Stomach smooth muscle (tissue), 2 donors: ENCODE results near the gene CSNK1A1.
A peak's percentile ranks its signal among the peaks of the same experiment; 100 is the strongest.
"Not testable (repeated sequence)": the region's sequence is repeated elsewhere in the genome, so short reads cannot be mapped to it uniquely, and the experiment has no call there.

Experiments used
- H3K27ac ChIP-seq: one replicate; pipeline ENCODE4 v1.7.0; 2013; ENCODE audit warnings: mild to moderate bottlenecking, low read length, inconsistent platforms
- H3K27me3 ChIP-seq, 2 donors: one replicate each; pipeline ENCODE4 v1.7.0; 2013; ENCODE audit warnings: low read length in 2 of 2; ENCODE audit not compliant: insufficient read depth in 2 of 2, control insufficient read depth in 1 of 2
- H3K36me3 ChIP-seq, 2 donors: one replicate each; pipeline ENCODE4 v1.7.0; 2013; ENCODE audit warnings: low read length in 2 of 2; ENCODE audit not compliant: control insufficient read depth in 2 of 2, insufficient read depth in 2 of 2
- H3K4me1 ChIP-seq: one replicate; pipeline ENCODE4 v1.7.0; 2013; ENCODE audit warnings: low read length; ENCODE audit not compliant: control insufficient read depth, insufficient read depth
- H3K4me3 ChIP-seq, 2 donors: one replicate each; pipeline ENCODE4 v1.7.0; 2013; ENCODE audit warnings: low read length in 2 of 2
- H3K9ac ChIP-seq, 2 donors: one replicate each; pipeline ENCODE4 v1.7.0; 2013; ENCODE audit warnings: low read length in 2 of 2, mild to moderate bottlenecking in 1 of 2
- H3K9me3 ChIP-seq, 2 donors: one replicate each; pipeline ENCODE4 v1.7.0; 2013; ENCODE audit warnings: low read length in 2 of 2; ENCODE audit not compliant: control insufficient read depth in 2 of 2
- donor health status: healthy.
- donor health status: Pancreatic carcinoma.

Gene CSNK1A1

GRCh38 chr5:149572576-149573231, 21.5 kb upstream of the CSNK1A1 start:
- H3K36me3 ChIP-seq, result no peaks in the 10 kb centered on the region
- H3K27me3 ChIP-seq, result no peaks in the 10 kb centered on the region
- H3K4me3 ChIP-seq, result no peak overlapping the region
- no peak overlapping the region for H3K9ac ChIP-seq
- H3K4me1 ChIP-seq, result no peaks in the 10 kb centered on the region
- no peaks in the 10 kb centered on the region for H3K9me3 ChIP-seq
- no peak overlapping the region for H3K27ac ChIP-seq

- H3K9ac ChIP-seq, result no peak overlapping the region
- H3K9me3 ChIP-seq, result no peaks in the 10 kb centered on the region
- no peak overlapping the region for H3K27ac ChIP-seq
- no peaks in the 10 kb centered on the region for H3K4me1 ChIP-seq
- no peaks in the 10 kb centered on the region for H3K36me3 ChIP-seq
- no peak overlapping the region for H3K4me3 ChIP-seq
- no peaks in the 10 kb centered on the region for H3K27me3 ChIP-seq
Observed at GRCh38 chr5:149572170-149572569, 20.9 kb upstream of the CSNK1A1 start.

GRCh38 chr5:149567226-149567625, 16.0 kb upstream of the CSNK1A1 start:
- no peaks in the 10 kb centered on the region for H3K27me3 ChIP-seq
- H3K9ac ChIP-seq, result no peak overlapping the region
- no peaks in the 10 kb centered on the region for H3K36me3 ChIP-seq
- no peak overlapping the region for H3K4me3 ChIP-seq
- peaks cover 10% of the 10 kb centered on the region for H3K4me1 ChIP-seq
- no peak overlapping the region for H3K27ac ChIP-seq
- H3K9me3 ChIP-seq, result no peaks in the 10 kb centered on the region

- H3K4me1 ChIP-seq, result peaks cover 13% of the 10 kb centered on the region
- not testable (repeated sequence) for H3K9me3 ChIP-seq, H3K27me3 ChIP-seq, H3K4me3 ChIP-seq, H3K36me3 ChIP-seq
- H3K9ac ChIP-seq, result peak overlapping the region; percentile 2 to 10
- peak overlapping the region; percentile 12 for H3K27ac ChIP-seq
Observed at GRCh38 chr5:149564542-149565140, 13.4 kb upstream of the CSNK1A1 start.

GRCh38 chr5:149563466-149563865, 12.2 kb upstream of the CSNK1A1 start:
- no peak overlapping the region for H3K4me3 ChIP-seq
- no peaks in the 10 kb centered on the region for H3K36me3 ChIP-seq
- H3K27me3 ChIP-seq, result no peaks in the 10 kb centered on the region
- peak overlapping the region in 1 of 2 donors; percentile 47 for H3K9ac ChIP-seq
- no peaks in the 10 kb centered on the region for H3K9me3 ChIP-seq
- H3K27ac ChIP-seq, result peak overlapping the region; percentile 81
- peaks cover 13% of the 10 kb centered on the region for H3K4me1 ChIP-seq

GRCh38 chr5:149561848-149562247, 10.6 kb upstream of the CSNK1A1 start:
- Histone ChIP-seq H3K4me3 (peak overlapping the region in 1 of 2 donors; percentile 40), H3K27me3 (no peaks in the 10 kb centered on the region), H3K9me3 (no peaks in the 10 kb centered on the region), H3K36me3 (no peaks in the 10 kb centered on the region), H3K27ac (peak overlapping the region; percentile 61), H3K4me1 (peaks cover 13% of the 10 kb centered on the region), H3K9ac (peak overlapping the region; percentile 52 to 67)

- H3K27me3 ChIP-seq, result no peaks in the 10 kb centered on the region
- no peaks in the 10 kb centered on the region for H3K36me3 ChIP-seq
- no peak overlapping the region for H3K9ac ChIP-seq
- peaks cover 13% of the 10 kb centered on the region for H3K4me1 ChIP-seq
- H3K9me3 ChIP-seq, result no peaks in the 10 kb centered on the region
- H3K4me3 ChIP-seq, result no peak overlapping the region
- no peak overlapping the region for H3K27ac ChIP-seq
Observed at GRCh38 chr5:149559706-149560105, 8.5 kb upstream of the CSNK1A1 start.

- Histone ChIP-seq H3K4me1 (peaks cover 18% of the 10 kb centered on the region), H3K9me3 (no peaks in the 10 kb centered on the region), H3K9ac (no peak overlapping the region), H3K27ac (no peak overlapping the region), H3K4me3 (no peak overlapping the region), H3K27me3 (no peaks in the 10 kb centered on the region), H3K36me3 (no peaks in the 10 kb centered on the region)
Observed at GRCh38 chr5:149552553-149553160, 1.4 kb upstream of the CSNK1A1 start.

- Histone ChIP-seq H3K9ac (peak overlapping the region; percentile 100), H3K9me3 (no peaks in the 10 kb centered on the region), H3K4me1 (peaks cover 22% of the 10 kb centered on the region), H3K27me3 (no peaks in the 10 kb centered on the region), H3K36me3 (peaks cover 0 to under 1% of the 10 kb centered on the region in 2 donors), H3K4me3 (peak overlapping the region; percentile 79 to 100), H3K27ac (peak overlapping the region; percentile 99)
Observed at GRCh38 chr5:149552038-149552494, 827 bp upstream of the CSNK1A1 start.

GRCh38 chr5:149550594-149551226, 529 bp downstream of the CSNK1A1 start:
- H3K9ac ChIP-seq, result peak overlapping the region; percentile 100
- peak overlapping the region; percentile 95 to 100 for H3K4me3 ChIP-seq
- no peaks in the 10 kb centered on the region for H3K27me3 ChIP-seq
- peaks cover 28% of the 10 kb centered on the region for H3K4me1 ChIP-seq
- no peaks in the 10 kb centered on the region for H3K9me3 ChIP-seq
- H3K27ac ChIP-seq, result peak overlapping the region; percentile 99
- peaks cover 0 to 5% of the 10 kb centered on the region in 2 donors for H3K36me3 ChIP-seq
